ENCODE results near the gene MTF2. TPM values are rescaled to one million over a fixed set of nuclear protein-coding genes. Genes with fewer than 3 reads are reported as not detected.
A peak's percentile ranks its signal among the peaks of the same experiment; 100 is the strongest.

Gene MTF2
- total and polyA plus RNA-seq, 9 of the 15 experiments (the other 6 are each of a cell fraction or from before 2014, with no cell fraction given) = 29.3 to 124 (median 57.7) TPM

GRCh38 chr1:93033029-93033428 is 46.1 kb upstream of the MTF2 start (continued):
- no peak for TF ChIP-seq BCOR (IDR thresholded peaks at IDR 0.05)
- no peak for TF ChIP-seq NCOA6 (IDR thresholded peaks at IDR 0.05)
- no peak for TF ChIP-seq GATA2 (CRISPR knock-in tag; IDR thresholded peaks at IDR 0.05)
- TF ChIP-seq SNRNP70 (optimal IDR thresholded peaks at IDR 0.05; ENCODE audit: low read depth, low read length) = no peak
- TF ChIP-seq NR2C1 (IDR thresholded peaks at IDR 0.05) = no peak
- no peak; the same call in 1 of the 2 replicates for TF ChIP-seq NR2C1 (tag; IDR thresholded peaks at IDR 0.05)
- no peak for TF ChIP-seq KAT8 (IDR thresholded peaks at IDR 0.05; ENCODE audit: low read depth)
- TF ChIP-seq ZNF263 (CRISPR knock-in tag; IDR thresholded peaks at IDR 0.05; ENCODE audit: borderline replicate concordance) = no peak
- peak; percentile 64 for TF ChIP-seq DPF2 (IDR thresholded peaks at IDR 0.05)
- TF ChIP-seq MTA1 (IDR thresholded peaks at IDR 0.05; ENCODE audit: borderline replicate concordance) = 0 out of 2 replicates have a peak, but pooled peaks have one; percentile 24
- TF ChIP-seq ILF3 (IDR thresholded peaks at IDR 0.05; ENCODE audit: borderline replicate concordance) = no peak
- no peak for TF ChIP-seq ZNF830 (CRISPR knock-in tag; IDR thresholded peaks at IDR 0.05)
- TF ChIP-seq CBX3 (IDR thresholded peaks at IDR 0.05; ENCODE audit: borderline replicate concordance in 1 of 2, low read length in 2 of 2) = no peak; a peak in 1 of 3 replicates
- no peak for TF ChIP-seq PTBP1 (IDR thresholded peaks at IDR 0.05; ENCODE audit: low read depth, low read length)
- TF ChIP-seq MEF2D (tag; conservative IDR thresholded peaks at IDR 0.05; ENCODE audit: low read depth) = no peak
- TF ChIP-seq SREBF1 (IDR thresholded peaks at IDR 0.05; ENCODE audit: borderline replicate concordance, low read depth, low read length) = no peak
- peak; percentile 25 for TF ChIP-seq EP400 (IDR thresholded peaks at IDR 0.05)
- no peak for TF ChIP-seq DLX4 (CRISPR knock-in tag; IDR thresholded peaks at IDR 0.05)
- TF ChIP-seq PATZ1 (CRISPR knock-in tag; IDR thresholded peaks at IDR 0.05; ENCODE audit: borderline replicate concordance) = no peak
- TF ChIP-seq MXI1 (IDR thresholded peaks at IDR 0.05; ENCODE audit: low read depth, low read length) = no peak
- no peak for TF ChIP-seq HLTF (IDR thresholded peaks at IDR 0.05)
- no peak for TF ChIP-seq KHSRP (IDR thresholded peaks at IDR 0.05)
- TF ChIP-seq ATF1 (CRISPR knock-in tag; IDR thresholded peaks at IDR 0.05) = no peak
- peak; percentile 58 for TF ChIP-seq ATF1 (tag; IDR thresholded peaks at IDR 0.05)
- TF ChIP-seq ZNF311 (CRISPR knock-in tag; IDR thresholded peaks at IDR 0.05) = no peak
- no peak for TF ChIP-seq ETS2 (tag; IDR thresholded peaks at IDR 0.05; ENCODE audit: borderline replicate concordance, poor library complexity, severe bottlenecking)
- TF ChIP-seq TAF1 (IDR thresholded peaks at IDR 0.05; ENCODE audit: control insufficient read depth, extremely low read depth, insufficient read depth, low read length, severe bottlenecking) = no peak
- TF ChIP-seq PRMT5 (CRISPR knock-in tag; IDR thresholded peaks at IDR 0.05) = no peak
- TF ChIP-seq ZNF584 (CRISPR knock-in tag; IDR thresholded peaks at IDR 0.05; ENCODE audit: low read depth) = peak; percentile 47; the same call in 1 of the 2 replicates
- TF ChIP-seq ZNF165 (CRISPR knock-in tag; IDR thresholded peaks at IDR 0.05; ENCODE audit: borderline replicate concordance) = no peak

All from K562 (cell line).